H1 (cell line): Measurements from ENCODE around the gene RNF31.

Experiments
- CHD1 ChIP-seq: IDR thresholded peaks from 2 replicates; pipeline ENCODE4 v1.6.1; 2012; ENCODE audit warnings: low read depth, low read length, improper control_type of control experiment
- EZH2 ChIP-seq: fragments of 200-600 bp; sonication (generic); IDR thresholded peaks from 2 replicates; pipeline ENCODE4 v1.7.1; 2012; ENCODE audit warnings: low read depth, mild to moderate bottlenecking, moderate library complexity, low read length, inconsistent platforms; ENCODE audit not compliant: severe bottlenecking
- HDAC2 ChIP-seq, 2 experiments: fragments of 300-600 bp in 1 of 2; sonication (generic) in 1 of 2; IDR thresholded peaks; 2 replicates each; pipeline ENCODE4 v1.6.1; 2011 to 2012; ENCODE audit warnings: low read depth in 2 of 2, low read length in 2 of 2, mild to moderate bottlenecking in 2 of 2, moderate library complexity in 2 of 2, borderline replicate concordance in 1 of 2, inconsistent platforms in 1 of 2
- KDM1A ChIP-seq: fragments of 200-600, 300-600 bp; sonication (generic); IDR thresholded peaks from 2 replicates; pipeline ENCODE4 v1.7.1; 2016; ENCODE audit warnings: mild to moderate bottlenecking, low read length, borderline replicate concordance
- PHF8 ChIP-seq: fragments of 200-600 bp; sonication (generic); conservative IDR thresholded peaks from 2 replicates; pipeline ENCODE4 v1.7.1; 2012; ENCODE audit warnings: low read depth, mild to moderate bottlenecking, inconsistent platforms, low read length, moderate library complexity
- POLR2A ChIP-seq, 2 experiments: IDR thresholded peaks; 1 replicate in 1 of 2; 2 replicates in 1 of 2; pipeline ENCODE4 v1.6.1; 2011; ENCODE audit warnings: low read depth in 2 of 2, low read length in 2 of 2, mild to moderate bottlenecking in 2 of 2; ENCODE audit errors: control extremely low read depth in 1 of 2
- RFX5 ChIP-seq: IDR thresholded peaks from 2 replicates; pipeline ENCODE4 v1.6.1; 2011; ENCODE audit warnings: low read depth, low read length, improper control_type of control experiment, borderline replicate concordance
- TEAD4 ChIP-seq: IDR thresholded peaks from 2 replicates; pipeline ENCODE4 v1.6.1; 2012; ENCODE audit warnings: low read depth, low read length, inconsistent platforms, mixed read lengths
- TF ChIP-seq, protein P1 (sequence below), 3 experiments: IDR thresholded peaks; 1 replicate in 2 of 3; 2 replicates in 1 of 3; pipeline versions ENCODE4 v1.5.1 to v1.6.1; 2011; ENCODE audit warnings: low read length in 3 of 3, mild to moderate bottlenecking in 3 of 3, inconsistent platforms in 2 of 3, low read depth in 1 of 3, moderate library complexity in 1 of 3; ENCODE audit not compliant: insufficient read depth in 1 of 3; ENCODE audit errors: control extremely low read depth in 1 of 3

DNA sequence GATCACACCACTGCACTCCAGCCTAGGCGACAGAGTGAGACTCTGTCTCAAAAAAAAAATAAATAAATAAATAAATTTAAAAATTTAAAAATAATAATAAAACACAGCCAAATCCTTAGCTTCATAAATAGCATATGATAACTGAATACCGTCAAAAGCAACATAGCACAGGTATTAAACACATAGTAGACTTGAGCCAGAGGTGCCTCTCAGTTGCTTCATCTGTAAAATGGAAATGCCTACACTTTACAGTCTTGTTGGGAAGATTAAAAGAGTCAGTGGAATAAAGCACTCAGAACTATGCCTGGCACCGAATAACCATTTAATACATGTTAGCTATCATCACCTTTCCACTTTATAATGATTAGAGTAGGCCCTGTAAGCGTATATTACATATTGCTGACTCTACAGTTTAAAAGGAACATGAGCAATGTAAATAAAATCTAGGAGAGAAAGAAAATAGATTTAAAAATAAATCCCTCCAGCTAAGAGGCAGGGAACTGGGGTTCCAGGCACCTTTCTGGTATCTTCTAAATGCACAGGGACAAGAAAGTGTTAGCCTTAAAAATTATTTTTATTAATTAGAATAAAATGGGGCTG lies 40.5 kb upstream of the RNF31 start:
- TF ChIP-seq, protein P1, sequence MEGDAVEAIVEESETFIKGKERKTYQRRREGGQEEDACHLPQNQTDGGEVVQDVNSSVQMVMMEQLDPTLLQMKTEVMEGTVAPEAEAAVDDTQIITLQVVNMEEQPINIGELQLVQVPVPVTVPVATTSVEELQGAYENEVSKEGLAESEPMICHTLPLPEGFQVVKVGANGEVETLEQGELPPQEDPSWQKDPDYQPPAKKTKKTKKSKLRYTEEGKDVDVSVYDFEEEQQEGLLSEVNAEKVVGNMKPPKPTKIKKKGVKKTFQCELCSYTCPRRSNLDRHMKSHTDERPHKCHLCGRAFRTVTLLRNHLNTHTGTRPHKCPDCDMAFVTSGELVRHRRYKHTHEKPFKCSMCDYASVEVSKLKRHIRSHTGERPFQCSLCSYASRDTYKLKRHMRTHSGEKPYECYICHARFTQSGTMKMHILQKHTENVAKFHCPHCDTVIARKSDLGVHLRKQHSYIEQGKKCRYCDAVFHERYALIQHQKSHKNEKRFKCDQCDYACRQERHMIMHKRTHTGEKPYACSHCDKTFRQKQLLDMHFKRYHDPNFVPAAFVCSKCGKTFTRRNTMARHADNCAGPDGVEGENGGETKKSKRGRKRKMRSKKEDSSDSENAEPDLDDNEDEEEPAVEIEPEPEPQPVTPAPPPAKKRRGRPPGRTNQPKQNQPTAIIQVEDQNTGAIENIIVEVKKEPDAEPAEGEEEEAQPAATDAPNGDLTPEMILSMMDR (IDR thresholded peaks at IDR 0.05; ENCODE audit: control extremely low read depth in 1 of 3, insufficient read depth in 1 of 3, low read depth in 1 of 3, low read length in 3 of 3): no peak
- TF ChIP-seq PHF8 (no peak), TEAD4 (no peak), POLR2A (IDR thresholded peaks at IDR 0.05; ENCODE audit: control extremely low read depth in 1 of 2, low read depth in 2 of 2, low read length in 2 of 2) (no peak), HDAC2 (IDR thresholded peaks at IDR 0.05; ENCODE audit: borderline replicate concordance in 1 of 2, low read depth in 2 of 2, low read length in 2 of 2) (no peak), CHD1 (no peak), RFX5 (no peak), KDM1A (no peak), EZH2 (no peak)
